Mesenchymal stem cell (in vitro differentiated cells and primary cell): Measurements from ENCODE around the gene TMEM179.

Experiments
- DNase-seq: peaks from one replicate; pipeline ENCODE4 v3.0.0-alpha.2; 2013
- H2AFZ ChIP-seq: one replicate; pipeline ENCODE4 v1.6.1; 2013; ENCODE audit warnings: low read depth, mild to moderate bottlenecking, control low read depth, inconsistent platforms, low read length, moderate library complexity
- H2AK5ac ChIP-seq: 2 replicates; pipeline ENCODE4 v1.6.1; 2013; ENCODE audit warnings: low read length, moderate library complexity, mild to moderate bottlenecking, inconsistent platforms; ENCODE audit not compliant: severe bottlenecking
- H2BK120ac ChIP-seq: one replicate; pipeline ENCODE4 v1.6.1; 2013; ENCODE audit warnings: low read depth, mild to moderate bottlenecking, inconsistent platforms, low read length, moderate library complexity
- H2BK12ac ChIP-seq, 2 experiments: one replicate each; pipeline ENCODE4 v1.6.1; 2013; ENCODE audit warnings: inconsistent platforms in 2 of 2, low read length in 2 of 2, mild to moderate bottlenecking in 2 of 2, moderate library complexity in 2 of 2, control low read depth in 1 of 2
- H2BK15ac ChIP-seq: one replicate; pipeline ENCODE4 v1.6.1; 2013; ENCODE audit warnings: mild to moderate bottlenecking, low read depth, inconsistent platforms; ENCODE audit not compliant: poor library complexity, severe bottlenecking
- H2BK5ac ChIP-seq: 2 replicates; pipeline ENCODE4 v1.6.1; 2013; ENCODE audit warnings: low read depth, mild to moderate bottlenecking, low read length, control low read depth, inconsistent platforms; ENCODE audit not compliant: poor library complexity, severe bottlenecking
- H3K14ac ChIP-seq, 2 experiments: one replicate each; pipeline ENCODE4 v1.6.1; 2013; ENCODE audit warnings: inconsistent platforms in 2 of 2, low read length in 2 of 2, control low read depth in 1 of 2, mild to moderate bottlenecking in 1 of 2, moderate library complexity in 1 of 2
- H3K18ac ChIP-seq, 2 experiments: one replicate each; pipeline ENCODE4 v1.6.1; 2013; ENCODE audit warnings: inconsistent platforms in 2 of 2, low read length in 2 of 2, control low read depth in 1 of 2, low read depth in 1 of 2, mild to moderate bottlenecking in 1 of 2
- H3K23ac ChIP-seq, 2 experiments: one replicate each; pipeline ENCODE4 v1.6.1; 2013; ENCODE audit warnings: inconsistent platforms in 2 of 2, low read length in 2 of 2, mild to moderate bottlenecking in 2 of 2, moderate library complexity in 2 of 2, control low read depth in 1 of 2
- H3K27ac ChIP-seq: 2 replicates; pipeline ENCODE4 v1.5.1; 2013; ENCODE audit warnings: mild to moderate bottlenecking, moderate library complexity, low read length, control low read depth, inconsistent platforms; ENCODE audit not compliant: poor library complexity, severe bottlenecking
- H3K27me3 ChIP-seq, 2 experiments: 2 replicates each; pipeline versions ENCODE4 v1.6.1 to v1.7.0; 2013; ENCODE audit warnings: low read length in 2 of 2, mild to moderate bottlenecking in 2 of 2, moderate library complexity in 2 of 2, control low read depth in 1 of 2, inconsistent platforms in 1 of 2; ENCODE audit not compliant: control insufficient read depth in 1 of 2, insufficient read depth in 1 of 2
- H3K36me3 ChIP-seq, 2 experiments: 2 replicates each; pipeline versions ENCODE4 v1.6.1 to v1.7.0; 2013; ENCODE audit warnings: low read length in 2 of 2, control low read depth in 1 of 2, inconsistent platforms in 1 of 2, low read depth in 1 of 2, mild to moderate bottlenecking in 1 of 2; ENCODE audit not compliant: insufficient read depth in 2 of 2, control insufficient read depth in 1 of 2
- H3K4ac ChIP-seq, 2 experiments: one replicate each; pipeline ENCODE4 v1.6.1; 2013; ENCODE audit warnings: inconsistent platforms in 2 of 2, low read length in 2 of 2, mild to moderate bottlenecking in 2 of 2, moderate library complexity in 2 of 2, control low read depth in 1 of 2, low read depth in 1 of 2
- H3K4me1 ChIP-seq: 2 replicates; pipeline ENCODE4 v1.6.1; 2013; ENCODE audit warnings: low read depth, low read length, control low read depth; ENCODE audit not compliant: control insufficient read depth, insufficient read depth
- H3K4me2 ChIP-seq: 2 replicates; pipeline ENCODE4 v1.6.1; 2013; ENCODE audit warnings: low read length, mild to moderate bottlenecking, inconsistent platforms; ENCODE audit not compliant: poor library complexity, severe bottlenecking
- H3K4me3 ChIP-seq, 2 experiments: 2 replicates each; pipeline versions ENCODE4 v1.5.1 to v1.7.0; 2013; ENCODE audit warnings: low read length in 2 of 2, mild to moderate bottlenecking in 2 of 2, control low read depth in 1 of 2, low read depth in 1 of 2; ENCODE audit not compliant: insufficient read depth in 1 of 2
- H3K79me1 ChIP-seq: replicated peaks from 2 replicates; pipeline ENCODE4 v1.6.1; 2013; ENCODE audit warnings: mild to moderate bottlenecking, control low read depth, low read length, inconsistent platforms; ENCODE audit not compliant: poor library complexity, severe bottlenecking
- H3K9ac ChIP-seq: 2 replicates; pipeline ENCODE4 v1.7.0; 2013; ENCODE audit warnings: mild to moderate bottlenecking, low read length, moderate library complexity
- H3K9me3 ChIP-seq: 2 replicates; pipeline ENCODE4 v1.7.0; 2013; ENCODE audit warnings: mild to moderate bottlenecking, low read length; ENCODE audit not compliant: control insufficient read depth
- H4K8ac ChIP-seq: one replicate; pipeline ENCODE4 v1.6.1; 2013; ENCODE audit warnings: inconsistent platforms, mild to moderate bottlenecking, low read length, moderate library complexity
- H4K91ac ChIP-seq: one replicate; pipeline ENCODE4 v1.6.1; 2013; ENCODE audit warnings: mild to moderate bottlenecking, low read length, inconsistent platforms
- WGBS: methylation state at CpG from one replicate; pipeline ENCODE4 v1.1.7; 2013; ENCODE audit warnings: mixed read lengths; 5-methylcytosine and 5-hydroxymethylcytosine counted together

Gene TMEM179

DNA sequence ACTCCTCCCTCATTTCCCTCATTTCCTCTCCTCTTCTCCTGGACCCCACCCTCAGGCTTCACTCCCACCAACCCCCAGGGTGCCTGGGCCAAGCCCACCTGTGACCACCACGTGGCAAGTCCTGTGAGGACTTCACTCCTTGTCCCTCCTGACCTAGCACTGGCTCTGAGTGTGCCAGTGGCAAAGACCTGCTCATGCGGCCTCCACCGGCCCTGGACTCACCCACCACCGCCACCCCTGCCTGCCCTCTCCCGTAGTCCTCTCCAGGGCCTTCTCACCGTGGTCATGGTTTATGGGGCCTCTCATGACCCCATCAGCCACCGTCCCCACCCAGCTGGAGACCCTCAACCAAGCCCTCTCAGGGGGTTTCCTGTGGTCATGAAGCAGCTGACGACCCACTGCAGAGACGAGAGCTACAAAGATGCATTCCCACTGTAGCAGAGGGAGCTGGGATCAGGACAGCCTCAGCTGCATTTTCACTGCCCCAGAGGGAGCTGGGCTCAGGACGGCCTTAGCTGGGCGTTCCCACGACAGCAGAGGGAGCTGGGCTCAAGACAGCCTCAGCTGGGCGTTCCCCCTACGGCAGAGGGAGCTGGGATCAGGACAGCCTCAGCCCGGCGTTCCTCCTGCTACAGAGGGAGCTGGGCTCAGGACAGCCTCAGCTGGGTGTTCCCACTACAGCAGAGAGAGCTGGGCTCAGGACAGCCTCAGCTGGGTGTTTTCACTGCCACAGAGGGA lies 28.2 kb downstream of the TMEM179 start:
- no peak overlapping the region for H4K91ac ChIP-seq
- no peak overlapping the region for H4K8ac ChIP-seq
- 52% methylated on average over 16 of the region's 16 CpGs for WGBS
- H3K79me1 ChIP-seq, result no peaks in the 10 kb centered on the region
- no peaks in the 10 kb centered on the region for H3K4me1 ChIP-seq
- H3K9ac ChIP-seq, result no peak overlapping the region
- H2AK5ac ChIP-seq, result no peak overlapping the region
- H3K23ac ChIP-seq, result no peak overlapping the region
- H3K4me3 ChIP-seq, result no peak overlapping the region
- H3K36me3 ChIP-seq, result no peaks in the 10 kb centered on the region
- no peak overlapping the region for H2BK15ac ChIP-seq
- no peak overlapping the region for H3K27ac ChIP-seq
- no peak overlapping the region for H2BK12ac ChIP-seq
- H3K14ac ChIP-seq, result no peak overlapping the region
- no peak overlapping the region for H3K18ac ChIP-seq
- H3K9me3 ChIP-seq, result no peaks in the 10 kb centered on the region
- no peak overlapping the region for H2AFZ ChIP-seq
- no peak overlapping the region for H2BK120ac ChIP-seq
- no peak overlapping the region for H3K4ac ChIP-seq
- H3K27me3 ChIP-seq, result peaks cover 20 to 60% of the 10 kb centered on the region in 2 experiments
- H2BK5ac ChIP-seq, result no peak overlapping the region
- peak; percentile 1 for DNase-seq
- H3K4me2 ChIP-seq, result no peak overlapping the region

DNA sequence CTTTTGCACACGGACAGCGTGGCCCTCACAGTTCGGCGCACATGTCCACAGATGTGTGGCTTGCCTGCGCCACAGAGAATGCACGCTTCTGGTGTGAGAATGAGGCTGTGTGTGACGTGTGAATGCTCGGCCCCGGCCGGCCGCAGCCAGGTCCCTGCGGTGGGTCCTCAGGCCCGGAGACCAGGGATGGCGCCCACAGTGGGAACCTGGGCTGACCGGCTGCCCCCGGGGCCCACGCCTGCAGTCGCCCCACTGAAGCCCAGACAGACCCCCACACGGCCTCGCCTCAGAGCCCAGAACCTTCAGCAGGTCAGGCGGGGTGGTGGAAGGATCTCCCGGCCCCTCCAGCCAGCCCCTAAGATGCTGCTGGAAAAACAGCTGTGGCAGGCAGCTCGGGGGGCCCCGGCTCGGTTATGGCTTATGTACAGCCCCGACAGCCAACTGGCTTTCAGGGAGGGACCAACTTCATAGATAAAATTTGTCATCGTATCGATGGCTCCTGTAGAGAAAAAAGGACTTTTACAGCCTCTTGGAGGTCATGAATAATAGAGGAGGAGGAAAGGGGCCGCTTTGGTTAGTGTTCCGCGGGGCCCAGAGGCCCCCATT lies 29.5 kb downstream of the TMEM179 start:
- H3K14ac ChIP-seq, result no peak overlapping the region
- no peaks in the 10 kb centered on the region for H3K79me1 ChIP-seq
- H4K8ac ChIP-seq, result no peak overlapping the region
- H3K27me3 ChIP-seq, result peaks cover 20 to 55% of the 10 kb centered on the region in 2 experiments
- no peaks in the 10 kb centered on the region for H3K36me3 ChIP-seq
- H3K9me3 ChIP-seq, result no peaks in the 10 kb centered on the region
- no peak overlapping the region for H3K23ac ChIP-seq
- no peak overlapping the region for H3K4ac ChIP-seq
- no peaks in the 10 kb centered on the region for H3K4me1 ChIP-seq
- no peak overlapping the region for H3K4me3 ChIP-seq
- no peak overlapping the region for H2BK15ac ChIP-seq
- H3K18ac ChIP-seq, result no peak overlapping the region
- no peak overlapping the region for H3K27ac ChIP-seq
- no peak for DNase-seq
- no peak overlapping the region for H3K9ac ChIP-seq
- no peak overlapping the region for H2BK120ac ChIP-seq
- no peak overlapping the region for H3K4me2 ChIP-seq
- H2AFZ ChIP-seq, result no peak overlapping the region
- H4K91ac ChIP-seq, result no peak overlapping the region
- H2AK5ac ChIP-seq, result no peak overlapping the region
- H2BK12ac ChIP-seq, result no peak overlapping the region
- WGBS, result 92% methylated on average over 31 of the region's 31 CpGs
- no peak overlapping the region for H2BK5ac ChIP-seq

DNA sequence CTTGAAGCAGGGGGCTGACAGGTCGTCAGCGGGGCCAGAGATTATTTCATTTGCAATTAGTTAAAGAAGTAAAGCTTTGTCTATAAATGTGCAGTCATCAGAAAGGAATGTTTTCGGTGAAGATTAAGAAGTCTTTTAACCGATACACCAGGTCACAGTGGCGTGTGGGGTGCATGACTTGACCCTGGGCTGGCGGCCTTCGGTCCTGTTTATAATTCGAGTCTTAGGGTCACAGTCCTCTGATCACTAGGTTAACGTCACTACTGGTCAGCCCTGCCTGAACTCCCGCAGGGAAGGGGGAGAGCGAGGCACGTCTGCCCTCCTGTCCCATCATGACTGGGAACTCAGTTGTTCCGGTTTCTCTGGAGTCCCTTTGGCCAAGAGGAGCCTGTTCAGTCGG lies 30.0 kb downstream of the TMEM179 start:
- Histone ChIP-seq H3K9ac (no peak overlapping the region), H3K4me3 (no peak overlapping the region), H3K4me2 (no peak overlapping the region), H3K27me3 (peaks cover 25 to 55% of the 10 kb centered on the region in 2 experiments), H4K91ac (no peak overlapping the region), H3K4me1 (no peaks in the 10 kb centered on the region), H2AFZ (no peak overlapping the region), H3K14ac (no peak overlapping the region), H2BK12ac (no peak overlapping the region), H3K4ac (no peak overlapping the region), H2BK5ac (no peak overlapping the region), H3K79me1 (no peaks in the 10 kb centered on the region), H3K9me3 (no peaks in the 10 kb centered on the region), H2BK120ac (no peak overlapping the region), H3K36me3 (no peaks in the 10 kb centered on the region), H2BK15ac (no peak overlapping the region), H3K18ac (no peak overlapping the region), H2AK5ac (no peak overlapping the region), H3K27ac (no peak overlapping the region), H4K8ac (no peak overlapping the region), H3K23ac (no peak overlapping the region)
- 69% methylated on average over 14 of the region's 14 CpGs for WGBS
- DNase-seq, result no peak

DNA sequence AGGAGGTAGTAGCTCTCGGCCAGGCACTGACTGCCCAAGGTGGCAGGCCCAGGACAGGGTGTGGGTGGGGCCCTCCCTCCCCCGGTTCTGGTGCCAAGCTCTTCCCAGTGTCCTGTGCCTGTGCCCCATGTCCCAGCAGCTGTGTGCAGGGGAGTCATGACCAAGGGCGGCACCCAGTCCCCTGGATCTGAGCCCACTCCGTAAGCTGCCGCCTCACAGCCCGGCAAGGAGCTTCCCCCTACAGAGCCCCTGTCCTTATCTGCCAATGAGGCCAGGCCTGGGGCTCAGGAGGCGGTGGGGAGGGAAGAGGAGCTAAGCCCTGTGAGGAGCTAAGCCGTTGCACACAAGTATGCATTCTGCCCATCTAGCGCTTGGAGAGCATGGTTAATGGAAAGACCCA lies 30.6 kb downstream of the TMEM179 start:
- no peaks in the 10 kb centered on the region for H3K79me1 ChIP-seq
- no peak overlapping the region for H3K4ac ChIP-seq
- no peak overlapping the region for H2AFZ ChIP-seq
- WGBS, result 84% methylated on average over 9 of the region's 9 CpGs
- no peak overlapping the region for H2BK12ac ChIP-seq
- peaks cover 26 to 55% of the 10 kb centered on the region in 2 experiments for H3K27me3 ChIP-seq
- no peak overlapping the region for H4K8ac ChIP-seq
- no peak overlapping the region for H3K14ac ChIP-seq
- H3K4me3 ChIP-seq, result no peak overlapping the region
- H2BK120ac ChIP-seq, result no peak overlapping the region
- DNase-seq, result no peak
- no peaks in the 10 kb centered on the region for H3K9me3 ChIP-seq
- H3K4me1 ChIP-seq, result no peaks in the 10 kb centered on the region
- no peak overlapping the region for H2BK15ac ChIP-seq
- no peak overlapping the region for H3K18ac ChIP-seq
- H4K91ac ChIP-seq, result no peak overlapping the region
- H3K23ac ChIP-seq, result no peak overlapping the region
- no peak overlapping the region for H2AK5ac ChIP-seq
- no peak overlapping the region for H2BK5ac ChIP-seq
- no peak overlapping the region for H3K4me2 ChIP-seq
- no peak overlapping the region for H3K27ac ChIP-seq
- H3K36me3 ChIP-seq, result no peaks in the 10 kb centered on the region
- no peak overlapping the region for H3K9ac ChIP-seq
